Panc1 (cell line): ENCODE data around the gene RPS6KA6. TPM values are rescaled to one million over a fixed set of nuclear protein-coding genes. Genes with fewer than 3 reads are reported as not detected.

Experiments used
- ATAC-seq: fragments of 200-7000 bp; cut with Tn5 transposase; 2 replicates; pipeline ENCODE4 v1.9.1; 2020; ENCODE audit warnings: mild to moderate bottlenecking, moderate library complexity
- BruUV-seq: library from RNA; stranded (reverse); fragments of 400-500 nt; replicated peaks from 2 replicates; lab custom pipeline; 2021; lab: Mats Ljungman, UMichigan
- CTCF ChIA-PET: fragments of 300-600 bp; sonication (Branson Sonifier 250); formaldehyde crosslinking; loops from one replicate; lab custom pipeline; 2022; ENCODE audit warnings: antibody characterized with exemption; lab: Charles Lee
- POLR2A ChIA-PET: fragments of 300-600 bp; sonication (Branson Sonifier 250); formaldehyde crosslinking; loops from one replicate; lab custom pipeline; 2022; ENCODE audit warnings: antibody characterized with exemption; lab: Charles Lee
- DNase-seq: peaks from one replicate; pipeline ENCODE4 v3.0.0-alpha.2; 2010; ENCODE audit warnings: low read depth, low spot score
- H3K27ac ChIP-seq: 2 replicates; pipeline ENCODE4 v1.5.1; 2011; ENCODE audit warnings: mild to moderate bottlenecking, low read length, inconsistent platforms
- H3K27me3 ChIP-seq: fragments of 200-500 bp; sonication (Bioruptor generic); 2 replicates; pipeline ENCODE4 v1.6.0; 2014; ENCODE audit warnings: low read length, inconsistent platforms; ENCODE audit not compliant: control insufficient read depth, insufficient read depth
- H3K36me3 ChIP-seq: fragments of 200-500 bp; sonication (Bioruptor generic); 2 replicates; pipeline ENCODE4 v1.5.1; 2014; ENCODE audit warnings: inconsistent platforms, mild to moderate bottlenecking, low read length, moderate library complexity; ENCODE audit not compliant: control insufficient read depth, insufficient read depth
- H3K4me1 ChIP-seq: 2 replicates; pipeline ENCODE4 v1.5.1; 2011; ENCODE audit warnings: inconsistent platforms, mild to moderate bottlenecking, low read length, moderate library complexity; ENCODE audit not compliant: control insufficient read depth, insufficient read depth
- H3K4me3 ChIP-seq, 2 experiments: 2 replicates each; pipeline ENCODE4 v1.5.1; 2011 to 2012; ENCODE audit warnings: low read depth in 2 of 2, low read length in 2 of 2, mild to moderate bottlenecking in 2 of 2, inconsistent platforms in 1 of 2, moderate library complexity in 1 of 2
- H3K9me3 ChIP-seq: fragments of 200-500 bp; sonication (Bioruptor generic); 2 replicates; pipeline ENCODE4 v1.5.1; 2014; ENCODE audit warnings: low read depth, mild to moderate bottlenecking, inconsistent platforms, low read length, moderate library complexity; ENCODE audit not compliant: control insufficient read depth, insufficient read depth
- CTCF ChIP-seq: fragments of 450-650 bp; IDR thresholded peaks from 2 replicates; pipeline ENCODE4 v1.5.1; 2017; ENCODE audit warnings: mild to moderate bottlenecking
- POLR2AphosphoS5 ChIP-seq: IDR thresholded peaks from 2 replicates; pipeline ENCODE4 v1.6.1; 2012; ENCODE audit warnings: mild to moderate bottlenecking, low read depth, low read length, moderate library complexity
- SIN3A ChIP-seq: IDR thresholded peaks from 2 replicates; pipeline ENCODE4 v1.6.1; 2012; ENCODE audit warnings: low read depth, mild to moderate bottlenecking, low read length, moderate library complexity, borderline replicate concordance; ENCODE audit not compliant: insufficient read depth
- TCF7L2 ChIP-seq: IDR thresholded peaks from 2 replicates; pipeline ENCODE4 v1.6.1; 2011; ENCODE audit warnings: mild to moderate bottlenecking, low read depth, low read length, inconsistent platforms
- in situ Hi-C: cut with HindIII; loops from 2 replicates; pipeline ENCODE4 v1.10.0; 2016; ENCODE audit warnings: low sequenced_read_pairs, low pct_unique_long_range_greater_than_20kb
- intact Hi-C: fragments of 100-400 bp; cut with micrococcal nuclease; formaldehyde crosslinking; loops from one replicate; pipeline ENCODE4 v1.10.0; 2022; ENCODE audit not compliant: unreplicated experiment
- total RNA-seq: library from RNA; stranded (reverse); gene quantifications from one replicate; pipeline ENCODE4 v1.2.1, GENCODE V29; 2021; ENCODE audit not compliant: unreplicated experiment
- TF ChIP-seq, protein P1 (sequence below), 2 experiments: IDR thresholded peaks; 2 replicates each; pipeline ENCODE4 v1.6.1; 2011 to 2012; ENCODE audit warnings: low read depth in 2 of 2, control low read depth in 1 of 2, low read length in 1 of 2, mild to moderate bottlenecking in 1 of 2, moderate library complexity in 1 of 2; ENCODE audit not compliant: insufficient read depth in 1 of 2

The RPS6KA6 gene
- total RNA-seq, 1 experiment from 2014 or later = 0.05 TPM

- Histone ChIP-seq H3K27ac (no peak overlapping the region), H3K36me3 (no peaks in the 10 kb centered on the region), H3K4me1 (no peaks in the 10 kb centered on the region), H3K27me3 (no peaks in the 10 kb centered on the region), H3K9me3 (no peaks in the 10 kb centered on the region), H3K4me3 (no peak overlapping the region)
- ATAC-seq = no peak
- no TSS peak for BruUV-seq
- CTCF ChIA-PET = no interaction called here
- TF ChIP-seq, protein P1, sequence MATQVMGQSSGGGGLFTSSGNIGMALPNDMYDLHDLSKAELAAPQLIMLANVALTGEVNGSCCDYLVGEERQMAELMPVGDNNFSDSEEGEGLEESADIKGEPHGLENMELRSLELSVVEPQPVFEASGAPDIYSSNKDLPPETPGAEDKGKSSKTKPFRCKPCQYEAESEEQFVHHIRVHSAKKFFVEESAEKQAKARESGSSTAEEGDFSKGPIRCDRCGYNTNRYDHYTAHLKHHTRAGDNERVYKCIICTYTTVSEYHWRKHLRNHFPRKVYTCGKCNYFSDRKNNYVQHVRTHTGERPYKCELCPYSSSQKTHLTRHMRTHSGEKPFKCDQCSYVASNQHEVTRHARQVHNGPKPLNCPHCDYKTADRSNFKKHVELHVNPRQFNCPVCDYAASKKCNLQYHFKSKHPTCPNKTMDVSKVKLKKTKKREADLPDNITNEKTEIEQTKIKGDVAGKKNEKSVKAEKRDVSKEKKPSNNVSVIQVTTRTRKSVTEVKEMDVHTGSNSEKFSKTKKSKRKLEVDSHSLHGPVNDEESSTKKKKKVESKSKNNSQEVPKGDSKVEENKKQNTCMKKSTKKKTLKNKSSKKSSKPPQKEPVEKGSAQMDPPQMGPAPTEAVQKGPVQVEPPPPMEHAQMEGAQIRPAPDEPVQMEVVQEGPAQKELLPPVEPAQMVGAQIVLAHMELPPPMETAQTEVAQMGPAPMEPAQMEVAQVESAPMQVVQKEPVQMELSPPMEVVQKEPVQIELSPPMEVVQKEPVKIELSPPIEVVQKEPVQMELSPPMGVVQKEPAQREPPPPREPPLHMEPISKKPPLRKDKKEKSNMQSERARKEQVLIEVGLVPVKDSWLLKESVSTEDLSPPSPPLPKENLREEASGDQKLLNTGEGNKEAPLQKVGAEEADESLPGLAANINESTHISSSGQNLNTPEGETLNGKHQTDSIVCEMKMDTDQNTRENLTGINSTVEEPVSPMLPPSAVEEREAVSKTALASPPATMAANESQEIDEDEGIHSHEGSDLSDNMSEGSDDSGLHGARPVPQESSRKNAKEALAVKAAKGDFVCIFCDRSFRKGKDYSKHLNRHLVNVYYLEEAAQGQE (IDR thresholded peaks at IDR 0.05; ENCODE audit: insufficient read depth in 1 of 2, low read depth in 2 of 2, low read length in 1 of 2) = no peak
- no peak for TF ChIP-seq POLR2AphosphoS5
- TF ChIP-seq TCF7L2 = no peak
- TF ChIP-seq SIN3A = no peak
- in situ Hi-C loops = no loop called here
- POLR2A ChIA-PET = no interaction called here
- DNase-seq = no peak
- intact Hi-C loops = loop anchor here (2.0 kb wide), 1 partner anchor 40 kb away; no protein-coding TSS in a partner anchor
These were observed 19.4 kb downstream of the RPS6KA6 start for GRCh38 chrX:84168574-84168973.

DNA sequence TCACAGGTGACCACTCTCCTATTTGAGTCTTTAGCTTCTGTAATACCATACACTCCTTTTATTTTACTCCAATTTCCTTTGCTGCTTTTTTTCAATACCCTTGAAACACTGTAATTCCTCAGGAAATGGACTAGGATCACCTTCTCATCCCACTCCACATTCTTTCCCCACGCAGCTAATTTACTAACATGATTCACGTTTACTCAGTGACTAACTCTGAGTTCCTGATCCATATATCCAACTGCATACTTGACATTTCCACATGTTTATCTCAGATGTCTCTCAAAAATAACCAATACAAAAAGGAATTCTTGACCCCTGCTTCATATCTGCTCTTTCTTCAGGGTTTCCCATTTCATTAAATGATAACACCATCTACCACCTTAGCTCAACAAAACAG lies 19.9 kb downstream of the RPS6KA6 start:
- POLR2A ChIA-PET = no interaction called here
- in situ Hi-C loops = no loop called here
- peak; percentile 2 for DNase-seq
- Histone ChIP-seq H3K36me3 (no peaks in the 10 kb centered on the region), H3K4me1 (no peaks in the 10 kb centered on the region), H3K9me3 (no peaks in the 10 kb centered on the region), H3K27me3 (no peaks in the 10 kb centered on the region), H3K4me3 (no peak overlapping the region), H3K27ac (no peak overlapping the region)
- ATAC-seq = no peak
- CTCF ChIA-PET = no interaction called here
- no peak for TF ChIP-seq CTCF
- TF ChIP-seq, protein P1 (IDR thresholded peaks at IDR 0.05; ENCODE audit: insufficient read depth in 1 of 2, low read depth in 2 of 2, low read length in 1 of 2) = no peak
- no peak for TF ChIP-seq SIN3A
- no peak for TF ChIP-seq TCF7L2
- TF ChIP-seq POLR2AphosphoS5 = no peak
- intact Hi-C loops = loop anchor here (2.0 kb wide), 1 partner anchor 41 kb away; no protein-coding TSS in a partner anchor
- BruUV-seq = no TSS peak
